GM12864 (cell line): ENCODE data around the gene CSDE1.
"Not testable (repeated sequence)": the region's sequence is repeated elsewhere in the genome, so short reads cannot be mapped to it uniquely, and the experiment has no call there.

ENCODE experiments used
- DNase-seq: peaks from one replicate; pipeline ENCODE4 v3.0.0-alpha.2; 2011; ENCODE audit warnings: low read depth
- H3K4me3 ChIP-seq: 2 replicates; pipeline ENCODE4 v1.5.1; 2011; ENCODE audit warnings: mild to moderate bottlenecking, low read depth, low read length, control low read depth
- TF ChIP-seq, protein P1 (sequence below): IDR thresholded peaks from 2 replicates; pipeline ENCODE4 v1.5.1; 2011; ENCODE audit warnings: low read depth, mild to moderate bottlenecking, moderate library complexity, low read length, control low read depth, inconsistent platforms; ENCODE audit errors: missing control alignments

The CSDE1 gene

GRCh38 chr1:114779722-114780121, 21.9 kb upstream of the CSDE1 start:
- peak overlapping the region; percentile 79 for H3K4me3 ChIP-seq
- TF ChIP-seq, protein P1, sequence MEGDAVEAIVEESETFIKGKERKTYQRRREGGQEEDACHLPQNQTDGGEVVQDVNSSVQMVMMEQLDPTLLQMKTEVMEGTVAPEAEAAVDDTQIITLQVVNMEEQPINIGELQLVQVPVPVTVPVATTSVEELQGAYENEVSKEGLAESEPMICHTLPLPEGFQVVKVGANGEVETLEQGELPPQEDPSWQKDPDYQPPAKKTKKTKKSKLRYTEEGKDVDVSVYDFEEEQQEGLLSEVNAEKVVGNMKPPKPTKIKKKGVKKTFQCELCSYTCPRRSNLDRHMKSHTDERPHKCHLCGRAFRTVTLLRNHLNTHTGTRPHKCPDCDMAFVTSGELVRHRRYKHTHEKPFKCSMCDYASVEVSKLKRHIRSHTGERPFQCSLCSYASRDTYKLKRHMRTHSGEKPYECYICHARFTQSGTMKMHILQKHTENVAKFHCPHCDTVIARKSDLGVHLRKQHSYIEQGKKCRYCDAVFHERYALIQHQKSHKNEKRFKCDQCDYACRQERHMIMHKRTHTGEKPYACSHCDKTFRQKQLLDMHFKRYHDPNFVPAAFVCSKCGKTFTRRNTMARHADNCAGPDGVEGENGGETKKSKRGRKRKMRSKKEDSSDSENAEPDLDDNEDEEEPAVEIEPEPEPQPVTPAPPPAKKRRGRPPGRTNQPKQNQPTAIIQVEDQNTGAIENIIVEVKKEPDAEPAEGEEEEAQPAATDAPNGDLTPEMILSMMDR: no peak
- DNase-seq: no peak

DNA sequence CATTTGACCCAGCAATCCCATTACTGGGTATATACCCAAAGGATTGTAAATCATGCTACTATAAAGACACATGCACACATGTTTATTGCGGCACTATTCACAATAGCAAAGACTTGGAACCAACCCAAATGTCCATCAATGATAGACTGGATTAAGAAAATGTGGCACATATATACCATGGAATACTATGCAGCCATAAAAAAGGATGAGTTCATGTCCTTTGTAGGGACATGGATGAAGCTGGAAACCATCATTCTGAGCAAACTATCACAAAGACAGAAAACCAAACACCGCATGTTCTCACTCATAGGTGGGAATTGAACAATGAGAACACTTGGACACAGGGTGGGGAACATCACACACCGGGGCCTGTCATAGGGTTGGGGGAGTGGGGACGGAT, 18.9 kb upstream of the CSDE1 start:
- not testable (repeated sequence) for DNase-seq, H3K4me3 ChIP-seq

GRCh38 chr1:114771992-114772391, 14.2 kb upstream of the CSDE1 start:
- H3K4me3 ChIP-seq: no peak overlapping the region
- TF ChIP-seq, protein P1: no peak
- no peak for DNase-seq

- TF ChIP-seq, protein P1: no peak
- no peak for DNase-seq
Observed at GRCh38 chr1:114770989-114771388, 13.2 kb upstream of the CSDE1 start.

GRCh38 chr1:114764689-114765088, 6.9 kb upstream of the CSDE1 start:
- no peak for DNase-seq
- TF ChIP-seq, protein P1: no peak
- no peak overlapping the region for H3K4me3 ChIP-seq

More at GRCh38 chr1:114770989-114771388, 13.2 kb upstream of the CSDE1 start:
- no peak overlapping the region for H3K4me3 ChIP-seq

- TF ChIP-seq, protein P1: no peak
- no peak for DNase-seq
- H3K4me3 ChIP-seq: peak overlapping the region; percentile 91
Observed at GRCh38 chr1:114758256-114758832, 560 bp upstream of the CSDE1 start.

DNA sequence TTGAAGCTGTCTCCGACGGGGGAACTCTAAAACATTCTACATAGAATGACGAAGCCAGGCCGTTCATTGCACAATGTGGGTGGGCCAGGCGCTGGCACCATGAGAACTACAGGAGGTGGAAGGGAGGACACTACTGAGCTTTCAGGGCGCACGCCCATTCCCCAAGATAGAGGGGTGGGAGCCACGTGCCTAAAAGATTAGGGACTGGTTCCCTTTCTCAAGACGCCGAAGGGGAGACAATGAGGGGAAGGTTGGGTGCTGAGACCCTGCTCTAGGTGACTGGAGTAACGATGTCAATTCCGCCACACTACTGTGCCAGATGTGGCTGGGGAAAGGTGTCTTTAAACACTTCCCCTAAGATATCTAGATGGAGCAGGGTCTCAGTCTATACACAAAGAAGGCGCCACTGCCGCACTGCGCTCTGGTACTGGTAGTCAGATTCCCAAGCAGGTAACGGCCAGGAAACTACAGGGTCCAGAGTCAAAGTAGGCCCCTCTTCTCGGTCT, 782 bp downstream of the CSDE1 start:
- TF ChIP-seq, protein P1: no peak
- peak overlapping the region; percentile 91 for H3K4me3 ChIP-seq
- DNase-seq: no peak
